ENCODE measurements around the gene NNMT. TPM values are rescaled to one million over a fixed set of nuclear protein-coding genes. Genes with fewer than 3 reads are reported as not detected.

The NNMT gene
- polyA plus RNA-seq, 3 donors, result 0.68 to 1.4 (median 0.96) TPM

DNA sequence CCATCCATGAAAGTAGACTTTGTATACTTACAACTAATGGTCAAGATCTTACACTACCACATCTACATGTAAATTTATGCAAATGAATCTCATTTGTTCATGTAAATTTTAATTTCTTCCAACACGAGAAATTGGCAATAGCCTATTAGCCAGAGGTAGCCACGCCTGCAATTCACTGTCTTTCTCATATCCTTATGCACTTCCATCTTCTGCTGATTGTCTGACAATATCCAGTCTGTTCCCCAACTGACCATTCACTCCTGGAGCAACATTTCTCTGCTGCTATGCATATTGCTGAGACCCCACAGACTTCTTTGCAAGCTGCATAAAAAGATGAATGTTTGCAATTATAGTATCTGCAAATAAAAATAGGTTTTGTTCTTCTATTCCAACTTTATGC, 2.5 kb downstream of the NNMT start:
- DNase-seq (ENCODE audit: extremely low read depth in 1 of 11, low read depth in 9 of 11, low spot score in 4 of 11), result no peak

DNA sequence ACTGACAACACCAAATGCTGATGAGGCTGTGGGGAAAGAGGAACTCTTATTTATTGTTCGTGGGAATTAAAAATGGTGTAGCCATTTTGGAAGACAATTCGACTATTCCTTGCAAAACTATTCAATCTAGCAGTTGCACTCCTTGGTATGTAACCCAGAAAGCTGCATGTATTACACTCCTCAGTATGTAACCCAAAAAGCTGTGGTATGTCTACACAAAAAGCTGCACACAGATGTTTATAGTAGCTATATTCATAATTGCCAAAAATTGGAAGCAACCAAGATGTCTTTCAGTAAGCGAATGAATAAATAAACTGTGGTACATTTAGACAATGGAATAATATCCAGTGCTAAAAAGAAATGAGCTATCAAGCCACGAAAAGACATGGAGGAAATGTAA, 4.9 kb downstream of the NNMT start:
- DNase-seq (ENCODE audit: extremely low read depth in 1 of 11, low read depth in 9 of 11, low spot score in 4 of 11), result no peak

DNA sequence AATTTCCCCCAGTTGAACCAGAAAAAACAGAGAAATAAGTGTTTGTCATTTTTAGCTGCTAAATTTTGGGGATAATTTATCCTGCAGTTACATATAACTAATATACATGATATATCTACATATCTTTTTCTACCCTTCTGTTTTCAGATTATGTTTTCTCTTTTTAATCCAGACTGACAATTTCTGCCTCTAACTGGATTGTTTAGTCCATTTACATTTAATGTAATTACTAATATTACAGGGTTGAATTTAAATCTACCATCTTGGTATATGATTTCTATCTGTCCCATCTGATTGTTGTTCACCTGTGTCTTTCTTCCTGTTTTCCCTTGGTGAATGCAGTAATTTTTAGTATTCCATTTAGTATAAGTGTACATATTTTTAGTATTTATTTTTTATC, 5.7 kb downstream of the NNMT start:
- DNase-seq (ENCODE audit: extremely low read depth in 1 of 11, low read depth in 9 of 11, low spot score in 4 of 11), result no peak

DNA sequence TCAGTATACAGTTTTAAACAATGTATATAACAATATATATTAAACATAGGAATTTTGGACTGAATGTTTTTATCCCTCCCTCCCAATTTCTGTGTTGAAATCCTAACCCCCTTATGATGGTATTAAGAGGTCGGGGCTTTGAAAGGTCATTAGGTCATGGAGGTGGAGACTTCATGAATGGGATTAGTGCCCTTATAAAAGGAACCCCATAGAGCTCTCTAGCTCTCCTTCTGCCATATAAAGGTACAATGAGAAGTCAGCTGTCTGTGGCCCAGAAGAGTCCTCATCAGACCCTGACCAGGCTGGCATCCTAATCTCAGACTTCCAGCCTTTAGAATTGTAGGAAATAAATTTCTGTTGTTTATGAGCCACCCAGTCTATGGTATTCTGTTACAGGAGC, 6.5 kb downstream of the NNMT start:
- DNase-seq (ENCODE audit: extremely low read depth in 1 of 11, low read depth in 9 of 11, low spot score in 4 of 11), result no peak

DNA sequence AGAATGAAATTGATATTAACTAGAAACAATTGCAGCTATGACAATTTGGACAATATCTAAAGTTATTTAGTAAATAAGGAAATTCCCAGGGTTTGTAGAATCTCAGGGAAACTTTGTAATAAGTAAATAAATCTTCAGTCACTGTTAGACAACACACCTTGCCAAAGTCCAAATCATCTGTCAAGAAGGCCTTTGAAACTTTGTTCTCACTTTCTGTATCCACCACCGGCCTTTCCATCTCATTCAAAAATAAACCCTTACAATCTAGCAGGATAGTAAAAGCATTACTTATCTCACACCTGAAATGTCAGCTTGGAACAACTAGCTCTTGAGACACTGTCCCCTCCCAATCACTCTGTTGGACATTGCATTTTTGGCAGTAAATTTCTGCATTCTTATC, 7.9 kb downstream of the NNMT start:
- DNase-seq (ENCODE audit: extremely low read depth in 1 of 11, low read depth in 9 of 11, low spot score in 4 of 11), result no peak

DNA sequence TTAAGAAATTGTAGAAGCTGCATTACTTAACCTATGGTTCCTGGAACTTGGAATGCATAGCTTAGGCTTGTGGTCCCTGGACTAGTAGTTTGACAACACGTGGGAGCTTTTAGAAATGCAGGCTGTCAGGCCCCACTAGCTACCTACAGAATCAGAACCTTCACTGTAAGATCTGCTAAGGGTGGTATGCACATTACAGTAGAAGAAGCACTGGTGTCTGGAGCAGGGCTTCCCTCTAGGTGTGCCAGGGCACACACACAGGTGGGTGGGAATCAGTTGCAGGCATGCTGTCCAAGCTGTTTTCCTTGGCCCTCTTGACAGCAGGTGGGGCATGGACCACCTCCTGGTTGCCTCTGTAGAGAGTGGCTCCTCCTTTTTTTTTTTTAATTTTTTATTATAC, 8.8 kb downstream of the NNMT start:
- no peak for DNase-seq (ENCODE audit: extremely low read depth in 1 of 11, low read depth in 9 of 11, low spot score in 4 of 11)

DNA sequence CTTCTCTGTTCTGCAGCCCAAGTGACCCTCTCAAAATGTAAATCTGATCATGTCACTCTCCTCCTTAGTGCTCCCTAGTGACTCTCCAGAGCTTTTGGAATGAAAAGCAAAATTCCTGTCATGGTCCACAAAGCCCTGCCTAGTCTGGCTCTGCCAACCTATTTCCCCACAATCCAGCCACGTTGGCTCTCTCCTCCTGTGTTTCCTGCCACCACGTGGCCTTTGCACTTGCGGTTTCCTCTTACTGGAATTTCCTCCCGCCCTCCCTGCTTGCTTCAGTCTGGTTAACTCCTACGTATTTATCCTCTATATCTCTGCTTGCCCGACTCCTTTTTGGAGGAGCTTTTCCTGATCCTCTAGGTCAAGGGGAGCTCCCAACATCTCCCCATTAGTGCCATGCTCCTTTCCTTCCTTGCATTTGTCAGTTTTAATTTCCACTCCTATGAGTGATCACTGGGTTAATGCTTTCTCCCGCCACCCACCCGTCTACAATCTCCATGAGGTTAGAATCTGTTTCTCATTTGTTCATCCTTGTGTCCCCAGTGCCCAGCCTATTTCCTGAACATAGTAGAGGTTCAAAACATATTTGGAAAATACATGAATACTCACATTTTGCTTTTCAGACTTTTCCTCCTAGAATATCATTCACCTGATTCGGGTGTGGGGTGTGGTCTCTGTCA, 11.5 kb downstream of the NNMT start:
- no peak for DNase-seq (ENCODE audit: extremely low read depth in 1 of 11, low read depth in 9 of 11, low spot score in 4 of 11)

DNA sequence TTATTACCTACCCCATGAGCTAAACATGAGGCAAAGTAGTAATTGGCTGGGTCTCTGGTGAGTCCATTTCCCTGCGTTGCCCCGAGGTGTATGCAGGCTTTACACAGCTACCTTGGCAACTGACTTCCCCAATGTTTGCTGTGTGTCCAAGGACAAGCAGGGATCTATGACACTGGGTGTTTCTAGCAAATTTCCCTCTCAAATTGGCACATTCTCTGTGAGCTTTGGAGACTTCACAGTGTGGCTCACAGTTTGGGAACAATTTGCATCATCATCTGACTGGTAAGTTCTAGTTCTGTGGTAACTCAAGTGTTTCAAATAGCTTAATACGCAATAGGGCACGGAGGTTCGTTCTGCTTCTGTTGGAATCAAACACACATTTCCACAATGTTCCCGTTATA, 12.5 kb downstream of the NNMT start:
- no peak for DNase-seq (ENCODE audit: extremely low read depth in 1 of 11, low read depth in 9 of 11, low spot score in 4 of 11)

DNA sequence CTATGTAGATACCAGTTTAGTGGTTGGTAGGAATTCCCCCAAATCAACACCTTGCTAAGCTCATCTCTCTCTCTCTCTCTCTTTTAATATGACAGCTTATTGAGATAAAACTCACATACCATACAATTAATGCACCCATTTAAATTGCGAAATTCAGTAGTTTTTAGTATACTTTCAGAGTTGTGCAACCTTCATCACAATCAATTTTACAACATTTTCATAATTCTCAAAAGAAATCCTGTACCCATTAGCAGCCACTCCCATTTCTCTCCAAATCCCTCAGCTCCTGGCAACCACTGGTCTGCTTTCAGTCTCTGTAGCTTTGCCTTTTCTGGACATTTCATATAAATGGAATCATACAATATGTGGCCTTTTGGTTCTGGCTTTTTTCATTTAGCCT, 13.3 kb downstream of the NNMT start:
- DNase-seq (ENCODE audit: extremely low read depth in 1 of 11, low read depth in 9 of 11, low spot score in 4 of 11), result no peak

DNA sequence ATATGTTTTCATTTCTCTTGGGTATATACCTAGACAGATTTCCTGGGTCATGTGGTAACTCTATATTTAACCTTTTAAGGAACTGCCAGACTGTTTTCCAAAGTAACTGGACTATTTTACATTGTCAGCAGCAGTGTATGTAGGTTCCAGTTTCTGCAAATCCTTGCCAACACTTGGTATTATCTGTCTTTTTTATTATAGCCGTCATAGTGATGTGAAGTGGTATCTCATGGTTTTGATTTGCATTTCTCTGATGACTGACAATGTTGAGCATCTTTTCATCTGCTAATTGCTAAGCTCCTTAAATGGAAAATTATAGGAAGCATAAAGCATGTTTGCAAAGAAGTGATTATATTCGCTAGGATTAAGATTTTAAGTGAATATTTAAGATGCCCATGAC, 13.9 kb downstream of the NNMT start:
- DNase-seq (ENCODE audit: extremely low read depth in 1 of 11, low read depth in 9 of 11, low spot score in 4 of 11), result no peak

DNA sequence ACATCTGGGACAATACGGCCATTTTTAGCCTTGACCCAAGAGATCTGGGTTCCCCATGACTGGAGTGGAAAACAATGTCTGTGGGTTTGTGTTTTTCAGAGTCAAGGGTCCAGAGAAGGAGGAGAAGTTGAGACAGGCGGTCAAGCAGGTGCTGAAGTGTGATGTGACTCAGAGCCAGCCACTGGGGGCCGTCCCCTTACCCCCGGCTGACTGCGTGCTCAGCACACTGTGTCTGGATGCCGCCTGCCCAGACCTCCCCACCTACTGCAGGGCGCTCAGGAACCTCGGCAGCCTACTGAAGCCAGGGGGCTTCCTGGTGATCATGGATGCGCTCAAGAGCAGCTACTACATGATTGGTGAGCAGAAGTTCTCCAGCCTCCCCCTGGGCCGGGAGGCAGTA, 15.7 kb downstream of the NNMT start:
- no peak for DNase-seq (ENCODE audit: extremely low read depth in 1 of 11, low read depth in 9 of 11, low spot score in 4 of 11)

DNA sequence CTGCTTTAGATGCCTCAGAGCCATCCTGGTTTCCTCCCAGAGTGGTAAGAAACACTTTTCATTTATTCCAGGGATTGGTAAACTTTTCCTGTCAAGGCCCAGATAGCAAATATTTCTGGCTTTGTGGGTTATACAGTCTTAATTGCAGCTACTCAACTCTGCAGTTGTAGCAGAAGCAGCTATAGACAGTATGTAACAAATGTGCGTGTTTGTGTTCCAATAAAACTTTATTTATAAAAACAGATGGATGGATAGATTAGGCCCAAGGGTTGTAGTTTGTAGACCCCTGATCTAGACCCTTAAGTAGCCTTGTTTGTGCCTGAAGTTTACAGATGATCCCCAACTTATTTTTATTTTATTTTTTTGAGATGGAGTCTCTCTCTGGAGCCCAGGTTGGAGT, 17.9 kb downstream of the NNMT start:
- DNase-seq (ENCODE audit: extremely low read depth in 1 of 11, low read depth in 9 of 11, low spot score in 4 of 11), result no peak

DNA sequence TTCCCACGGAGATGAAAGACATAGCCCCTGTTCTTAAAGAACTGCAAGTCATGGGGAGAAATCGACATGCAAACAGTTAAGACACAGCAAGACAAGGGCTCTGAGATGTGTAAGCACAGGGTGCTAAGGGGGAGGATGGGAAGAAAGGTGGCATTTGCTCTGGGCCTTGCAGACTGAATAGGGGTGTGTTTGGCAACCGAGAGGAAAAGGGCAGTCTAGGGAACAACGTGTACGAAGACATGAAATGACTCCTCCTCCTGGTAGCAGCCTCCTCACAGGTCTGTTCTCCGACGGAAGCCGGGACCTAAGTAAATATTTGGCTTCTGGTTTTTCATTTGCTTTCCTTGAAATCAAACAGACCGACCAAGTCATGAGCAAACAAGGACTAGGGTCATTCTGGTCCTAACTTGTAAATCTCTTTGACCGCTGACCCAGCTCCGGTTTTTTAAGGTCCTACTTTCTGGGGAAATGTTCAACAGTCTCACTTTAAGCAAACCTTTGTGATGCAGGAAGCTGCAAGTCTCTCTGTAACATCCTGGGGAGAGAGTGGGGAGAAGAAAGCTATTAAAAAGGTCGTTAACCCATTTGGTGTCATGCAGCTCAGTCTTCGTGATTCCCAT, 19.7 kb downstream of the NNMT start:
- DNase-seq (ENCODE audit: extremely low read depth in 1 of 11, low read depth in 9 of 11, low spot score in 4 of 11), result peak in 2 of 11 donors; percentile 24 to 30

DNA sequence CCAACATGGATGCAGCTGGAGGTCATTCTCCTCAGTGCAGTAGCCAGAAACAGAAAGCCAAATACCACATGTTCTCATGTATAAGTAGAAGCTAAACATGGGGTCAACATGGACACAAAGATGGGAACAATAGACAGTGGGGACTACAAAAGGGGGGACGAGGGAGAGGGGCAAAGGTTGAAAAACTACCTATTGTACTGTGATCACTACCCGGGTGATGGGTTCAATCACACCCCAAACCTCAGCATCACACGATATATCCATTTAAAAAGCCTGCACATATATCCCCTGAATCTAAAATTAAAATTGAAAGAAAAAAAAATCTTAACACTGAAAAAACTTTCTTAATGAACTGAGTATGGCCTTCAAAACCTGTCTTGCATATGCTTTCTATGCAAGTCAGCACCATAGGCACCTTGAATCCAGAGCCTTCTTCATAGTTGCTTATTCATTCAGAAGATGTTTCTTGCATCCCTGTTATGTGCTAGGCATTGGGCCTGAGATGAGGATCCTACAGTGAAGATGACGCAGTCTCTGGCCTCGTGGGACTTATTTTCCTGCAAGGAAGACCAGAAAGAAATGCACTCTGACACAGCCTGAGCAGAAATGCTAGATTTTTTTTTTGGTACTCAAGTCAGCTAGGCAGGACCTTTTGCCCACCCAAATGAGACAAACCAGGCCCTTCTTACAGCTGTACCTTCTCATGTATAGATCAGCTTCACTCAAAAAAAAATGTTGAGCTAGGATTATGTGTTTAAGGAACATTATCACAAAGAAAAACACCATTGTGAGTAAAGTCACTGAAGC, 21.0 kb downstream of the NNMT start:
- no peak for DNase-seq (ENCODE audit: extremely low read depth in 1 of 11, low read depth in 9 of 11, low spot score in 4 of 11)

DNA sequence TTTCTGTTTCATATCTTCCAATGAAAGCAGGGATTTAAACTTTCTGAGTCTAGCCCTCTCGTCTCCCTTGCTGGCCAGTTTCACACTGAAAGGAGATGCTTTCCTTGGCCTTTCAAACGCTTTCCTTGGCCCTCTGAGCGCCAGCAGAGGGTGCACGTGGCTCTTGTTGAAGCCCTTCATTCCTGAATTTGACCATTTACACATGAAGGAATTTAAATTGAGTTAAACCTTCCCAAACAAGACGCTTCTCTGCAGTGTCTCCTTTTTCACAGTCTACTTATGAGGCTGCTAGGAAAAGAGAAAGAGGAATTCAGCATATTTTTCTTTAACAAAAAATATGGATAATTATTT, 21.6 kb downstream of the NNMT start:
- peak in 3 of 11 donors; percentile 25 to 45 (median 29) for DNase-seq (ENCODE audit: extremely low read depth in 1 of 11, low read depth in 9 of 11, low spot score in 4 of 11)

DNA sequence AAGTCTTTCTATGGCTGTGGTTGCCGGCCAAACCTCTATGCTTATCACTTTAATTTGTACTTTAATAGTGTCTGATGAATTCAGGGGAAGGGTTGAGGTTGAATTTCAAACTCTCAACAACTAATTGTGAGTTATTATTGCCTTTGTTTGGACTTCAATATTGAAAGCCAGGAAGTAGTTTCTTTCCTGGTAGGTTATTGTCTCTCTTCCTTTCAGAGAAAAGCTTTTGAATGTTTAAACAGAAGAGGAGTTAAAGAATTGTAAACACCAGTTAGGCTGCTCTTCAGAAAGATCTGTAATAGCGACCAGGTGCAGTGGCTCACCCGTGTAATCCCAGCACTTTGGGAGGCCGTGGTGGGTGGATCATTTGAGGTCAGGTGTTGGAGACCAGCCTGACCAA, 22.2 kb downstream of the NNMT start:
- DNase-seq (ENCODE audit: extremely low read depth in 1 of 11, low read depth in 9 of 11, low spot score in 4 of 11), result no peak

DNA sequence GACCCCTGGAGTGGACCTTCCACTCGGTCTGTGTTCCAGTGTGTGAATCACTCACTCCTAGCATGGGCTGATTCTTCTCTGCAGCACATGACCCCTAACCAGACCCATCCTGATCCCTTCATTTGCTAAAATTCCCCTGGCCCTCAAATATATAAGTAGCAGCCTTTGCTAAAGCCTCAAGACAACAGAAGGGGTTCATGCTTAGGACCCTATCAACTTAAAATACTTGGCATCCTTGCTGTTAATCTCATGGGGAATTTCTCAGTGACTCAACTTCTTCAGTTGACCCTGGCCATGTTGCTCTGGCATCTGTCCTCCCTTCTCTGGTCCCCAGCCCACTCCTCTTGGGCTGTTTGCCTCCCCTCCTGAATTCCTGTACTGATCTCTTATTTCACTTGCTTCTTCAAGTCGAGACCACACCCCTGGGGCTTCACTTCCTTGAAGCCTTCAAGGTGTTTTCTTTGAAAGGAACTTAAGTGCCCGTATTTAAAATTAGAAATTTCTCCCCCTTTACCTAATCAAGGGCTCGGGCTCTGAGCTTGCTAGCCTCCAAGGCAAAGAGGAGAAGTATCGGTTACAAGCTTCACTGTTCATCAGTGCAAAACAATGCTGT, 23.6 kb downstream of the NNMT start:
- DNase-seq (ENCODE audit: extremely low read depth in 1 of 11, low read depth in 9 of 11, low spot score in 4 of 11), result no peak

DNA sequence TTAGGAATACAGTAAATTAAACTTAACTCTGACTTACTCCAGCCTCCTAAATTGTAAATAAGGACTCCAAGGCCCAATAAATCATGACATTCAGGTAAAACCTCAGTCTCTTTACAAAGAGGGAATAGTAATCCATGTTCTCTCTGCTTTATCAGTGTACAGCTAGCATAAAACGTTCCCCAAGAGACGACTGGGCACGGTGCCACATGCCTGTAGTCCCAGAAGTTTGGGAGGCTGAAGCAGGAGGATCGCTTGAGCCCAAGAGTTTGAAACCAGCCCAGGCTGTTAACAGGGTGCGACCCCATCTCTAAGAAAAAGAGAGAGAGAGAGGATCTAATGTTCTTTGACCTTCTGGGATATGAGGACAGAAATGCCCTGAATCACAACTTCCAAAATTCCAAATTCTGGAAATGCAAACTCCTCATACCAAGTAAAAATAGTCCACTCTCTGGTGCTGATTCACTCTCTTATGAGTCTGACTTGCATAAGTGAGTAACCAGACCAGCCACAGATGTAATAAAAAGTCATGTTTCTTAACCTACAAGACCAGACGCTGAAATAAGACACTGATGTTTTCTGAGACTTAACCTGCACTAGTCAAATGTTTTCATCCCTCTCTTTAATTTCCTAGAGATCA, 25.5 kb downstream of the NNMT start:
- DNase-seq (ENCODE audit: extremely low read depth in 1 of 11, low read depth in 9 of 11, low spot score in 4 of 11), result no peak

DNA sequence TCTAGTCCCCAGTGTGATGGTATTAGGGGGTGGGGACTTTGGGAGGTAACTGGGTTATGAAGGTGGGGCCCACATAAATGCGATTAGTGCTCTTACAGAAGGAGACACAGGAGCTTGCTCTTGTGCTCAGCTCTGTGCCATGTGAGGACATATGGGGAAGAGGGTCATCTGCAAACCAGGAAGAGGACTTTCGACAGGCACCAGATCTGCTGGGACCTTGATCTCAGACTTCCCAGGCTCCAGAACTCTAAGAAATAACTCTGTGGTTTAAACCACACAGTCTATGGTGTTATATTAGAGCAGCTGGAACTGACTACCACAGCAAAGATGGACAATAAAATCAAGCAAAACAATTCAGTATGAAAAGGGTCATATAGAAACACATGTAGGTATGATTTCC, 26.7 kb downstream of the NNMT start:
- DNase-seq (ENCODE audit: extremely low read depth in 1 of 11, low read depth in 9 of 11, low spot score in 4 of 11), result no peak

DNA sequence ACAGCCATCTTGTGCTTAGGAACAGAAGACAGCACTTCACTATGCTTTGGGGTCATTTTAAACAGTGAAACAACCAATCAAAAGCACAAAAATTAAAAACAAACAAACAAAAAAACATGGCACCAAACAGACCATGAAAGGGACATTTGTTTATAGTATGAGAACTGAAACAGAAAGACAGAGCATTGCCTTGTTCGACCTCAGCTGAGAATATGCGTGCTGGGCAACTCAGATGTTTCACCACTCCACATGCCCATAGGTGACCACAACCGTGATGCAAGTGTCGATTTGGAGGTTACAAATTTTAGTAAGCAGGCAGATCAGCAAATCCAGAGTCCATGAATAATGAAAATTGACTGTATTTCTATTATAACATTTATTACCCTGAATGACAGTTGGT, 30.0 kb downstream of the NNMT start:
- no peak for DNase-seq (ENCODE audit: extremely low read depth in 1 of 11, low read depth in 9 of 11, low spot score in 4 of 11)

All from renal cortex interstitium (tissue), 11 donors.